Hepatocyte (in vitro differentiated cells): ENCODE data around the gene ACD. TPM values are rescaled to one million over a fixed set of nuclear protein-coding genes. Genes with fewer than 3 reads are reported as not detected.

ENCODE experiments used
- DNase-seq: peaks from one replicate; pipeline ENCODE4 v3.0.0-alpha.2; 2016; ENCODE audit warnings: low spot score
- H2AFZ ChIP-seq: fragments of 200-600 bp; sonication (generic); 2 replicates; pipeline ENCODE4 v1.6.0; 2016; ENCODE audit warnings: antibody characterized with exemption, mild to moderate bottlenecking
- H3K27ac ChIP-seq: fragments of 200-600 bp; sonication (generic); 2 replicates; pipeline ENCODE4 v1.5.1; 2016; ENCODE audit warnings: mild to moderate bottlenecking
- H3K27me3 ChIP-seq: fragments of 200-600 bp; sonication (generic); 2 replicates; pipeline ENCODE4 v1.6.1; 2016
- H3K36me3 ChIP-seq: fragments of 200-600 bp; sonication (generic); replicated peaks from 2 replicates; pipeline ENCODE4 v1.5.1; 2016; ENCODE audit warnings: low read depth; ENCODE audit not compliant: insufficient read depth
- H3K4me1 ChIP-seq: fragments of 200-600 bp; sonication (generic); 2 replicates; pipeline ENCODE4 v1.5.1; 2016; ENCODE audit warnings: mild to moderate bottlenecking, moderate library complexity; ENCODE audit not compliant: insufficient read depth
- H3K4me2 ChIP-seq: fragments of 200-600 bp; sonication (generic); 2 replicates; pipeline ENCODE4 v1.6.0; 2016
- H3K4me3 ChIP-seq: fragments of 200-600 bp; sonication (generic); 2 replicates; pipeline ENCODE4 v1.5.1; 2016; ENCODE audit warnings: mild to moderate bottlenecking
- H3K79me2 ChIP-seq: fragments of 200-600 bp; sonication (generic); 2 replicates; pipeline ENCODE4 v1.6.0; 2017; ENCODE audit warnings: mild to moderate bottlenecking
- H3K9me2 ChIP-seq: fragments of 200-600 bp; sonication (generic); replicated peaks from 2 replicates; pipeline ENCODE4 v1.6.0; 2017; ENCODE audit warnings: mild to moderate bottlenecking; ENCODE audit not compliant: insufficient read depth
- H3K9me3 ChIP-seq: fragments of 200-600 bp; sonication (generic); 2 replicates; pipeline ENCODE4 v1.5.1; 2016; ENCODE audit warnings: low read depth, mild to moderate bottlenecking
- H4K20me1 ChIP-seq: fragments of 200-600 bp; sonication (generic); 2 replicates; pipeline ENCODE4 v1.6.0; 2016; ENCODE audit warnings: mild to moderate bottlenecking; ENCODE audit not compliant: insufficient read depth, poor library complexity, severe bottlenecking
- EZH2 ChIP-seq: fragments of 200-600 bp; sonication (generic); IDR thresholded peaks from 2 replicates; pipeline ENCODE4 v1.6.1; 2016; ENCODE audit warnings: antibody characterized with exemption, mild to moderate bottlenecking, borderline replicate concordance
- EZH2phosphoT487 ChIP-seq: fragments of 200-600 bp; sonication (generic); IDR thresholded peaks from one replicate; pipeline ENCODE4 v1.6.1; 2018; ENCODE audit warnings: antibody characterized with exemption, mild to moderate bottlenecking, low read depth, moderate library complexity; ENCODE audit not compliant: unreplicated experiment, severe bottlenecking
- WGBS: methylation state at CpG from one replicate; pipeline ENCODE4 v1.1.6; 2016; ENCODE audit warnings: low lambda C conversion rate; ENCODE audit errors: missing lambda C conversion rate; 5-methylcytosine and 5-hydroxymethylcytosine counted together
- polyA plus RNA-seq: library from polyadenylated mRNA; unstranded; fragments of >200 nt; fragmentation: Nextera tagmentation; extraction: Ambion mirVana; gene quantifications from 2 replicates; pipeline ENCODE4 v1.2.1, GENCODE V29; 2016
- total RNA-seq: library from RNA; depleted of rRNA; stranded (reverse); fragments of >200 nt; gene quantifications from 2 replicates; pipeline ENCODE4 v1.2.3, GENCODE V29; 2014
- TF ChIP-seq, protein P1 (sequence below): fragments of 200-600 bp; sonication (generic); IDR thresholded peaks from 2 replicates; pipeline ENCODE4 v1.5.1; 2016; ENCODE audit warnings: antibody characterized with exemption, mild to moderate bottlenecking; ENCODE audit not compliant: poor library complexity

ACD gene
- total and polyA plus RNA-seq, 2 experiments from 2014 or later, result 18.5 to 26.3 TPM

DNA sequence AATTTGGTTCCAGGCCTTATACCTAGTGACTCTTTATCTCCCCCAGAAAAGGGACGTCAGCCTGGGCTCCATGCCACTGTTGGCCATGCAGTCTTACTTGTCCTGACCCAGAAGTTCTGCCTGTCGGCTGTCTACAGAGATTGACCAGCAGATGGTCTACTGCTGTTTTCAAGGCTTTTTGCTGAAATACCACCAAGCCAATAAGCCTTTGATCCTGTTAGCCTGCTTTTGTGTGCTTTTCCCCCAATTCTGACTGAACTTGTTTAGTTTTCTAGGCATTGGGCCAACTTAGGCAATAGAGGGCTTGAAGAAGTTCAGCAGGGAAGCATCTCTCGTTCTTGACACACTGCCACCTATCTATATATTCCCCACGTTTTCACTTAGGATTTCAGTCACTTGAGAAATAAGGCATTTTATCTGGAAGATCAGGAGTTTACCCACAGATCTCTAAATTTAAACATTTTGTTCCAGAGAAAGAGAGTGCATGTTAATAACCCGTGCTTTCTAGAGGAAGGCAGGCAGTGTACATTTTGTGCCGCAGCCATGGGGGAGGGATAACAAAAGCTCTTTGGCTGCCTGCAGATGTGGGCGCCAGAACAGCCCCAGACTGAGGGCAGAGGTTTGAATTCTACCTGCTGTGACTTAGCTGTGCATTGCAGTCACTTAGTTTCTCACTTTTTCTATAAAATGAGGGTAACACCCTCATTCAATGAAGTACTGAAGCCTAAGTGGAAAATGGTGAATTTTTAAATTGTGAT, 27.5 kb downstream of the ACD start:
- no peaks in the 10 kb centered on the region for H3K9me3 ChIP-seq
- H3K4me3 ChIP-seq, result no peak overlapping the region
- H3K9me2 ChIP-seq, result no peaks in the 10 kb centered on the region
- WGBS, result 78% methylated on average over 7 of the region's 7 CpGs
- no peak overlapping the region for H2AFZ ChIP-seq
- DNase-seq, result peak; percentile 59
- no peak overlapping the region for H3K27ac ChIP-seq
- H4K20me1 ChIP-seq, result no peaks in the 10 kb centered on the region
- H3K4me1 ChIP-seq, result no peaks in the 10 kb centered on the region
- TF ChIP-seq, protein P1, sequence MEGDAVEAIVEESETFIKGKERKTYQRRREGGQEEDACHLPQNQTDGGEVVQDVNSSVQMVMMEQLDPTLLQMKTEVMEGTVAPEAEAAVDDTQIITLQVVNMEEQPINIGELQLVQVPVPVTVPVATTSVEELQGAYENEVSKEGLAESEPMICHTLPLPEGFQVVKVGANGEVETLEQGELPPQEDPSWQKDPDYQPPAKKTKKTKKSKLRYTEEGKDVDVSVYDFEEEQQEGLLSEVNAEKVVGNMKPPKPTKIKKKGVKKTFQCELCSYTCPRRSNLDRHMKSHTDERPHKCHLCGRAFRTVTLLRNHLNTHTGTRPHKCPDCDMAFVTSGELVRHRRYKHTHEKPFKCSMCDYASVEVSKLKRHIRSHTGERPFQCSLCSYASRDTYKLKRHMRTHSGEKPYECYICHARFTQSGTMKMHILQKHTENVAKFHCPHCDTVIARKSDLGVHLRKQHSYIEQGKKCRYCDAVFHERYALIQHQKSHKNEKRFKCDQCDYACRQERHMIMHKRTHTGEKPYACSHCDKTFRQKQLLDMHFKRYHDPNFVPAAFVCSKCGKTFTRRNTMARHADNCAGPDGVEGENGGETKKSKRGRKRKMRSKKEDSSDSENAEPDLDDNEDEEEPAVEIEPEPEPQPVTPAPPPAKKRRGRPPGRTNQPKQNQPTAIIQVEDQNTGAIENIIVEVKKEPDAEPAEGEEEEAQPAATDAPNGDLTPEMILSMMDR, result no peak
- TF ChIP-seq EZH2, result no peak
- H3K79me2 ChIP-seq, result no peaks in the 10 kb centered on the region
- no peaks in the 10 kb centered on the region for H3K27me3 ChIP-seq
- H3K4me2 ChIP-seq, result no peak overlapping the region
- no peaks in the 10 kb centered on the region for H3K36me3 ChIP-seq

DNA sequence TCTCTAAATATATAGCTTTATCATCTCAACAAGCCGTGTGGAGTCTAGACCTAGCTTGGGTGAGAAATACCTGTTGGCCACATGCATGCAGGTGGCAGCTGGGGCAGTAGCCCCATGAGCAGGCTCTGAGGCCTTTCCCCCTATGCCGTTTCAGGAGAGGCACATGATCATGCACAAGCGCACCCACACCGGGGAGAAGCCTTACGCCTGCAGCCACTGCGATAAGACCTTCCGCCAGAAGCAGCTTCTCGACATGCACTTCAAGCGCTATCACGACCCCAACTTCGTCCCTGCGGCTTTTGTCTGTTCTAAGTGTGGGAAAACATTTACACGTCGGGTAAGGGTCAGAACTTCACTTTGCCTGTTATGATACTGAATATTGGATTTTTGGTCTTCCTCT, 31.8 kb downstream of the ACD start:
- TF ChIP-seq EZH2phosphoT487 (no peak), EZH2 (no peak)
- TF ChIP-seq, protein P1, result no peak
- no peaks in the 10 kb centered on the region for H3K36me3 ChIP-seq
- no peak for DNase-seq
- no peak overlapping the region for H2AFZ ChIP-seq
- H3K9me3 ChIP-seq, result no peaks in the 10 kb centered on the region
- no peaks in the 10 kb centered on the region for H4K20me1 ChIP-seq
- H3K4me3 ChIP-seq, result no peak overlapping the region
- no peak overlapping the region for H3K4me2 ChIP-seq
- 98% methylated on average over 14 of the region's 14 CpGs for WGBS
- H3K4me1 ChIP-seq, result no peaks in the 10 kb centered on the region
- H3K9me2 ChIP-seq, result no peaks in the 10 kb centered on the region
- no peak overlapping the region for H3K27ac ChIP-seq
- no peaks in the 10 kb centered on the region for H3K79me2 ChIP-seq
- H3K27me3 ChIP-seq, result no peaks in the 10 kb centered on the region

DNA sequence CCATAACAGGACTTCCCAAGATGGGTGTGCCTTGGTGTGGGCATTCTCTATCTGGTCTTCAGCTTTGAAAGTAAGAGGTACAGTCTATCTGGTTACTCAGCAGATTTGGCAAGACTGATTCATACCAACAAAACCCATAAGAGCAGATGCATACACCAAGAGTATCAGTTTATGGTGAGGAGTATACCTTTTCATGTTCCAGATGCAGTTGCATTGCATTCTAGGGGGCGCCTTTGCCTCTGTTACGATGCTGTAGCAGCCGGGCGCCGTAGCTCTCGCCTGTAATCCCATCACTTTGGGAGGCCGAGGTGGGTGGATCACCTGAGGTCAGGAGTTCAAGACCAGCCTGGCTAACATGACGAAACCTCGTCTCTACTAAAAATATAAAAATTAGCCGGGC, 46.3 kb downstream of the ACD start:
- Histone ChIP-seq H3K79me2 (peaks cover 23% of the 10 kb centered on the region), H3K4me3 (no peak overlapping the region), H3K9me3 (no peaks in the 10 kb centered on the region), H4K20me1 (peaks cover 4% of the 10 kb centered on the region), H3K4me2 (no peak overlapping the region), H3K27ac (no peak overlapping the region), H3K9me2 (no peaks in the 10 kb centered on the region), H3K36me3 (no peaks in the 10 kb centered on the region), H3K27me3 (no peaks in the 10 kb centered on the region), H2AFZ (no peak overlapping the region), H3K4me1 (no peaks in the 10 kb centered on the region)
- 98% methylated on average over 10 of the region's 10 CpGs for WGBS
- TF ChIP-seq EZH2, result no peak
- TF ChIP-seq, protein P1, result no peak
- TF ChIP-seq EZH2phosphoT487, result no peak
- DNase-seq, result no peak
